Thyroid gland (tissue), 4 donors: Measurements from ENCODE around the gene RNF4. TPM values are rescaled to one million over a fixed set of nuclear protein-coding genes. Genes with fewer than 3 reads are reported as not detected.
"Not testable (repeated sequence)": the region's sequence is repeated elsewhere in the genome, so short reads cannot be mapped to it uniquely, and the experiment has no call there.

Experiments
- DNase-seq, 2 donors: peaks; one replicate each; pipeline ENCODE4 v3.0.0-alpha.2; 2019
- H3K27ac ChIP-seq, 3 donors: fragments of 200-600 bp; sonication (generic); 1 replicate in 2 of 3; 2 replicates in 1 of 3; pipeline ENCODE4 v1.5.1; 2016 to 2019; ENCODE audit warnings: mild to moderate bottlenecking in 1 of 3, moderate library complexity in 1 of 3
- H3K27me3 ChIP-seq: fragments of 200-600 bp; sonication (generic); one replicate; pipeline ENCODE4 v1.5.1; 2019
- H3K36me3 ChIP-seq, 2 donors: fragments of 200-600 bp; sonication (generic); one replicate each; pipeline ENCODE4 v1.5.1; 2016 to 2019
- H3K4me1 ChIP-seq, 2 donors: fragments of 200-600 bp; sonication (generic); one replicate each; pipeline ENCODE4 v1.5.1; 2017 to 2019
- H3K4me3 ChIP-seq, 3 donors: fragments of 200-600 bp; sonication (generic); replicated peaks in 1 of 3; 1 replicate in 2 of 3; 2 replicates in 1 of 3; pipeline ENCODE4 v1.5.1; 2016; ENCODE audit warnings: mild to moderate bottlenecking in 1 of 3
- H3K9me3 ChIP-seq: fragments of 200-600 bp; sonication (generic); one replicate; pipeline ENCODE4 v1.5.1; 2017
- POLR2A ChIP-seq, 2 donors: fragments of 450-650 bp; IDR thresholded peaks; one replicate each; pipeline ENCODE4 v1.6.1; 2017; ENCODE audit warnings: antibody characterized with exemption in 2 of 2, mild to moderate bottlenecking in 2 of 2, moderate library complexity in 1 of 2
- WGBS, 2 donors: methylation state at CpG; one replicate each; pipeline ENCODE4 v1.1.5; 2017; 5-methylcytosine and 5-hydroxymethylcytosine counted together
- intact Hi-C: fragments of 100-400 bp; cut with DNase I; formaldehyde crosslinking; loops from one replicate; pipeline ENCODE4 v1.15.1; 2023
- total RNA-seq, 4 donors: library from RNA; depleted of rRNA; stranded (reverse); fragments of >200 nt; gene quantifications; one replicate each; pipeline ENCODE4 v1.2.3, GENCODE V29; 2016
- TF ChIP-seq, protein P1 (sequence below), 6 experiments: fragments of 200-600 bp in 3 of 6; fragments of 450-650 bp in 3 of 6; sonication (generic) in 3 of 6; IDR thresholded peaks; one replicate each; pipeline ENCODE4 v1.5.1; 2016 to 2019; ENCODE audit warnings: antibody characterized with exemption in 6 of 6, mild to moderate bottlenecking in 2 of 6, inconsistent platforms in 1 of 6, moderate library complexity in 1 of 6

RNF4 gene
- total RNA-seq, 4 donors from 2014 or later: 32.8 to 52.0 (median 43.0) TPM

GRCh38 chr4:2545321-2546013 lies 76.6 kb downstream of the RNF4 start:
- no peaks in the 10 kb centered on the region for H3K27me3 ChIP-seq
- H3K4me1 ChIP-seq: peaks cover 0 to 3% of the 10 kb centered on the region in 2 donors
- intact Hi-C loops: no loop called here
- DNase-seq: no peak
- no peaks in the 10 kb centered on the region for H3K36me3 ChIP-seq
- no peak for TF ChIP-seq POLR2A (IDR thresholded peaks at IDR 0.05)
- TF ChIP-seq, protein P1, sequence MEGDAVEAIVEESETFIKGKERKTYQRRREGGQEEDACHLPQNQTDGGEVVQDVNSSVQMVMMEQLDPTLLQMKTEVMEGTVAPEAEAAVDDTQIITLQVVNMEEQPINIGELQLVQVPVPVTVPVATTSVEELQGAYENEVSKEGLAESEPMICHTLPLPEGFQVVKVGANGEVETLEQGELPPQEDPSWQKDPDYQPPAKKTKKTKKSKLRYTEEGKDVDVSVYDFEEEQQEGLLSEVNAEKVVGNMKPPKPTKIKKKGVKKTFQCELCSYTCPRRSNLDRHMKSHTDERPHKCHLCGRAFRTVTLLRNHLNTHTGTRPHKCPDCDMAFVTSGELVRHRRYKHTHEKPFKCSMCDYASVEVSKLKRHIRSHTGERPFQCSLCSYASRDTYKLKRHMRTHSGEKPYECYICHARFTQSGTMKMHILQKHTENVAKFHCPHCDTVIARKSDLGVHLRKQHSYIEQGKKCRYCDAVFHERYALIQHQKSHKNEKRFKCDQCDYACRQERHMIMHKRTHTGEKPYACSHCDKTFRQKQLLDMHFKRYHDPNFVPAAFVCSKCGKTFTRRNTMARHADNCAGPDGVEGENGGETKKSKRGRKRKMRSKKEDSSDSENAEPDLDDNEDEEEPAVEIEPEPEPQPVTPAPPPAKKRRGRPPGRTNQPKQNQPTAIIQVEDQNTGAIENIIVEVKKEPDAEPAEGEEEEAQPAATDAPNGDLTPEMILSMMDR (IDR thresholded peaks at IDR 0.05): no peak
- no peak overlapping the region for H3K4me3 ChIP-seq
- H3K9me3 ChIP-seq: no peaks in the 10 kb centered on the region
- 97 to 98% methylated on average over 7 of the region's 7 CpGs for WGBS, 2 donors
- no peak overlapping the region for H3K27ac ChIP-seq

GRCh38 chr4:2546286-2546823 lies 77.4 kb downstream of the RNF4 start:
- peaks cover 0 to 3% of the 10 kb centered on the region in 2 donors for H3K4me1 ChIP-seq
- H3K27ac ChIP-seq: no peak overlapping the region
- no peaks in the 10 kb centered on the region for H3K36me3 ChIP-seq
- TF ChIP-seq, protein P1 (IDR thresholded peaks at IDR 0.05): no peak
- no peak for TF ChIP-seq POLR2A (IDR thresholded peaks at IDR 0.05)
- H3K9me3 ChIP-seq: no peaks in the 10 kb centered on the region
- intact Hi-C loops: no loop called here
- no peak overlapping the region for H3K4me3 ChIP-seq
- no peaks in the 10 kb centered on the region for H3K27me3 ChIP-seq
- DNase-seq: no peak

DNA sequence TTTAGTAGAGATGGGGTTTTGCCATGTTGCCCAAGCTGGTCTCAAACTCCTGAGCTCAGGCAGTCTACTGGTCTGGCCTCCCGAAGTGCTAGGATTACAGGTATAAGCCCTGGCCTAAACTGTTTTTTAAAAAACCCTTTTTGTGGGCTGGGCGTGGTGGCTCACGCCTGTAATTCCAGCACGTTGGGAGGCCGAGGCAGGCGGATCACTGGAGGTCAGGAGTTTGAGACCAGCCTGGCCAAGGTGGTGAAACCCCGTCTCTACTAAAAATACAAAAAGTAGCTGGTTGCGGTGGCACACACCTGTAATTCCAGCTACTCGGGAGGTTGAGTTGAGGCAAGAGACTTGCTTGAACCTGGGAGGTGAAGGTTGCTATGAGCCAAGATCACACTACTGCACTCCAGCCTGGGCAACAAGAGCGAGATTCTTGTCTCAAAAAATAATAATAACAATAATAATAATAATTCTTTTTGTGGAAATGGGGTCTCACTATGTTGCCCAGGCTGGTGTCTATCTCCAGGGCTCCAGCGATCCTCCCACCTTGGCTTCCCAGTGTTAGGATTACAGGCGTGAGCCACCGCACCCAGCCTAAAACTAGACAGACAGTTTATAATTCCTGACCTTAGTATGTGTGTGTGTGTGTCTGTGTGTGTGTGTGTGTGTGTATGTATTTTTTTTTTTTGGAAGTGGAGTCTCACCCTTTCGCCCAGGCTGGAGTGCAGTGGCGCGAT lies 78.2 kb downstream of the RNF4 start:
- H3K27me3 ChIP-seq, H3K4me3 ChIP-seq, H3K36me3 ChIP-seq, intact Hi-C loops, H3K4me1 ChIP-seq, H3K9me3 ChIP-seq, DNase-seq, H3K27ac ChIP-seq: not testable (repeated sequence)
- 94 to 97% methylated on average over 16 of the region's 16 CpGs for WGBS, 2 donors

GRCh38 chr4:2551118-2551517 lies 82.2 kb downstream of the RNF4 start:
- Histone ChIP-seq H3K27ac (no peak overlapping the region), H3K4me3 (no peak overlapping the region), H3K4me1 (peaks cover 0 to 3% of the 10 kb centered on the region in 2 donors), H3K27me3 (no peaks in the 10 kb centered on the region), H3K36me3 (no peaks in the 10 kb centered on the region), H3K9me3 (no peaks in the 10 kb centered on the region)
- intact Hi-C loops: no loop called here
- DNase-seq: no peak
- no peak for TF ChIP-seq POLR2A (IDR thresholded peaks at IDR 0.05)
- TF ChIP-seq, protein P1 (IDR thresholded peaks at IDR 0.05): no peak

DNA sequence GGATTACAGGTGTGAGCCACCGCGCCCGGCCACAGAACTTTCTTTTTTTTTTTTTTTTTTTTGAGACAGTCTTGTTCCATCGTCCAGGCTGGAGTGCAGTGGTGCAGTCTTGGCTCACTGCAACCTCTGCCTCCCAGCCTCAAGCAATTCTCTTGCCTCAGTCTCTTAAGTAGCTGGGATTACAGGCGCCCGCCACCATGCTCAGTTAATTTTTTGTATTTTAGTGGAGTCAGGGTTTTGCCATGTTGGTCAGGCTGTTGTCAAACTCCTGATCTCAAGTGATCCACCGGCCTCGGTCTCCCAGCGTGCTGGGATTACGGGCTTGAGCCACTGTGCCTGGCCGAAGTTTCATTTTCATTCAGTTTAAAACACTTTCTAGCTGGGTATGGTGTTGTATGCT lies 83.9 kb downstream of the RNF4 start:
- no peak overlapping the region for H3K27ac ChIP-seq
- no peak overlapping the region for H3K4me3 ChIP-seq
- intact Hi-C loops: no loop called here
- no peaks in the 10 kb centered on the region for H3K27me3 ChIP-seq
- H3K36me3 ChIP-seq: no peaks in the 10 kb centered on the region
- no peak for DNase-seq
- no peaks in the 10 kb centered on the region for H3K9me3 ChIP-seq
- no peak for TF ChIP-seq POLR2A (IDR thresholded peaks at IDR 0.05)
- TF ChIP-seq, protein P1 (IDR thresholded peaks at IDR 0.05): no peak
- WGBS, 2 donors: 94 to 97% methylated on average over 11 of the region's 11 CpGs
- H3K4me1 ChIP-seq: peaks cover 0 to 3% of the 10 kb centered on the region in 2 donors
